ENCODE data around the gene CUL5. TPM values are rescaled to one million over a fixed set of nuclear protein-coding genes. Genes with fewer than 3 reads are reported as not detected.
"Not testable (repeated sequence)": the region's sequence is repeated elsewhere in the genome, so short reads cannot be mapped to it uniquely, and the experiment has no call there.

CUL5 gene
- total RNA-seq, 1 experiment from 2014 or later: 26.2 TPM

GRCh38 chr11:108019870-108020540, 11.3 kb downstream of the CUL5 start:
- DNase-seq (ENCODE audit: low read depth): no peak

- DNase-seq (ENCODE audit: low read depth): no peak
Measured at GRCh38 chr11:108025387-108026080, 16.8 kb downstream of the CUL5 start.

- DNase-seq (ENCODE audit: low read depth): peak; percentile 6
Measured at GRCh38 chr11:108027057-108027456, 18.4 kb downstream of the CUL5 start.

GRCh38 chr11:108028822-108029441, 20.2 kb downstream of the CUL5 start:
- DNase-seq (ENCODE audit: low read depth): not testable (repeated sequence)

- DNase-seq (ENCODE audit: low read depth): not testable (repeated sequence)
Measured at GRCh38 chr11:108031604-108032003, 22.9 kb downstream of the CUL5 start.

GRCh38 chr11:108032800-108033199, 24.1 kb downstream of the CUL5 start:
- no peak for DNase-seq (ENCODE audit: low read depth)

- no peak for DNase-seq (ENCODE audit: low read depth)
Measured at GRCh38 chr11:108034034-108034433, 25.3 kb downstream of the CUL5 start.

- no peak for DNase-seq (ENCODE audit: low read depth)
Measured at GRCh38 chr11:108034952-108035351, 26.3 kb downstream of the CUL5 start.

- DNase-seq (ENCODE audit: low read depth): no peak
Measured at GRCh38 chr11:108035690-108036089, 27.0 kb downstream of the CUL5 start.

GRCh38 chr11:108037211-108037610, 28.5 kb downstream of the CUL5 start:
- DNase-seq (ENCODE audit: low read depth): no peak

GRCh38 chr11:108037636-108038035, 28.9 kb downstream of the CUL5 start:
- DNase-seq (ENCODE audit: low read depth): no peak

- DNase-seq (ENCODE audit: low read depth): no peak
Measured at GRCh38 chr11:108048269-108048668, 39.6 kb downstream of the CUL5 start.

GRCh38 chr11:108062336-108062735, 53.6 kb downstream of the CUL5 start:
- no peak for DNase-seq (ENCODE audit: low read depth)

- DNase-seq (ENCODE audit: low read depth): no peak
Measured at GRCh38 chr11:108063410-108063809, 54.7 kb downstream of the CUL5 start.

GRCh38 chr11:108069947-108070346, 61.2 kb downstream of the CUL5 start:
- no peak for DNase-seq (ENCODE audit: low read depth)

GRCh38 chr11:108084811-108085210, 76.1 kb downstream of the CUL5 start:
- DNase-seq (ENCODE audit: low read depth): no peak

GRCh38 chr11:108085672-108086071, 77.0 kb downstream of the CUL5 start:
- no peak for DNase-seq (ENCODE audit: low read depth)

GRCh38 chr11:108092134-108092533, 83.4 kb downstream of the CUL5 start:
- no peak for DNase-seq (ENCODE audit: low read depth)

- DNase-seq (ENCODE audit: low read depth): no peak
Measured at GRCh38 chr11:108093128-108093904, 84.6 kb downstream of the CUL5 start.

- no peak for DNase-seq (ENCODE audit: low read depth)
Measured at GRCh38 chr11:108097179-108097578, 88.5 kb downstream of the CUL5 start.

- no peak for DNase-seq (ENCODE audit: low read depth)
Measured at GRCh38 chr11:108101090-108101775, 92.5 kb downstream of the CUL5 start.
